HL-60 (cell line): ENCODE data around the gene P2RY12.

Source experiments
- DNase-seq, 2 experiments: peaks; one replicate each; pipeline ENCODE4 v3.0.0-alpha.2; 2010 to 2020; ENCODE audit warnings: low read depth in 1 of 2, low spot score in 1 of 2
- H3K27ac ChIP-seq: fragments of 250-450 bp; sonication (Bioruptor Pico); replicated peaks from 2 replicates; pipeline ENCODE4 v1.5.1; 2020; ENCODE audit warnings: mild to moderate bottlenecking, moderate library complexity
- H3K27me3 ChIP-seq: fragments of 250-450 bp; sonication (Bioruptor Pico); 2 replicates; pipeline ENCODE4 v1.5.1; 2021; ENCODE audit warnings: mild to moderate bottlenecking, moderate library complexity; ENCODE audit not compliant: insufficient read depth, poor library complexity, severe bottlenecking
- H3K4me3 ChIP-seq: replicated peaks from 2 replicates; pipeline ENCODE4 v1.5.1; 2011; ENCODE audit warnings: mild to moderate bottlenecking, control low read depth, low read length; ENCODE audit not compliant: insufficient read depth
- CTCF ChIP-seq: IDR thresholded peaks from one replicate; pipeline ENCODE4 v1.5.1; 2011; ENCODE audit warnings: low read length, control low read depth, inconsistent platforms; ENCODE audit not compliant: insufficient read depth
- GABPA ChIP-seq: IDR thresholded peaks from 2 replicates; pipeline ENCODE4 v1.6.1; 2012; ENCODE audit warnings: low read depth
- POLR2AphosphoS5 ChIP-seq: IDR thresholded peaks from 2 replicates; pipeline ENCODE4 v1.6.1; 2012; ENCODE audit warnings: low read depth
- REST ChIP-seq: IDR thresholded peaks from 2 replicates; pipeline ENCODE4 v1.6.1; 2012; ENCODE audit warnings: low read depth; ENCODE audit not compliant: insufficient replicate concordance
- SPI1 ChIP-seq: IDR thresholded peaks from 2 replicates; pipeline ENCODE4 v1.6.1; 2012; ENCODE audit warnings: low read depth, mild to moderate bottlenecking, borderline replicate concordance

The P2RY12 gene

GRCh38 chr3:151297429-151297828 lies 87.1 kb downstream of the P2RY12 start:
- Histone ChIP-seq H3K27ac (no peak overlapping the region), H3K27me3 (no peaks in the 10 kb centered on the region), H3K4me3 (no peak overlapping the region)
- TF ChIP-seq GABPA (no peak), POLR2AphosphoS5 (no peak), REST (no peak), SPI1 (no peak), CTCF (no peak)
- no peak for DNase-seq

- Histone ChIP-seq H3K4me3 (no peak overlapping the region), H3K27ac (no peak overlapping the region), H3K27me3 (no peaks in the 10 kb centered on the region)
- TF ChIP-seq POLR2AphosphoS5 (no peak), REST (no peak), GABPA (no peak), CTCF (no peak), SPI1 (no peak)
- DNase-seq = no peak
These were observed 88.3 kb downstream of the P2RY12 start for GRCh38 chr3:151296226-151296625.

- DNase-seq = no peak
- H3K4me3 ChIP-seq = no peak overlapping the region
- no peak overlapping the region for H3K27ac ChIP-seq
- H3K27me3 ChIP-seq = no peaks in the 10 kb centered on the region
- no peak for TF ChIP-seq CTCF
- TF ChIP-seq POLR2AphosphoS5 = no peak
- no peak for TF ChIP-seq SPI1
- TF ChIP-seq REST = no peak
- no peak for TF ChIP-seq GABPA
These were observed 91.4 kb downstream of the P2RY12 start for GRCh38 chr3:151293127-151293526.
